Vagina (tissue), 2 donors: ENCODE data around the gene FTCDNL1. TPM values are rescaled to one million over a fixed set of nuclear protein-coding genes. Genes with fewer than 3 reads are reported as not detected.

Experiments
- DNase-seq, 2 donors: peaks; one replicate each; pipeline ENCODE4 v3.0.0-alpha.2; 2017; ENCODE audit errors: extremely low spot score in 2 of 2
- H3K27ac ChIP-seq: fragments of 200-600 bp; sonication (generic); one replicate; pipeline ENCODE4 v1.5.1; 2019
- H3K27me3 ChIP-seq: fragments of 200-600 bp; sonication (generic); one replicate; pipeline ENCODE4 v1.5.1; 2019
- H3K36me3 ChIP-seq, 2 donors: fragments of 200-600 bp; sonication (generic); one replicate each; pipeline ENCODE4 v1.5.1; 2017 to 2019
- H3K4me1 ChIP-seq: fragments of 200-600 bp; sonication (generic); one replicate; pipeline ENCODE4 v1.5.1; 2019
- H3K4me3 ChIP-seq, 2 donors: fragments of 200-600 bp; sonication (generic); 1 replicate in 1 of 2; 2 replicates in 1 of 2; pipeline ENCODE4 v1.5.1; 2016 to 2019
- H3K9me3 ChIP-seq: fragments of 200-600 bp; sonication (generic); one replicate; pipeline ENCODE4 v1.5.1; 2019
- CTCF ChIP-seq, 3 experiments: fragments of 450-650 bp in 2 of 3; fragments of 200-600 bp in 1 of 3; sonication (generic) in 1 of 3; IDR thresholded peaks; one replicate each; pipeline ENCODE4 v1.5.1; 2017 to 2019; ENCODE audit warnings: antibody characterized with exemption in 3 of 3, mild to moderate bottlenecking in 2 of 3, moderate library complexity in 2 of 3
- POLR2A ChIP-seq, 2 donors: fragments of 450-650 bp; IDR thresholded peaks; one replicate each; pipeline ENCODE4 v1.6.1; 2017; ENCODE audit warnings: antibody characterized with exemption in 2 of 2, mild to moderate bottlenecking in 2 of 2, moderate library complexity in 2 of 2
- POLR2AphosphoS5 ChIP-seq, 2 donors: sonication (generic); formaldehyde crosslinking; IDR thresholded peaks; one replicate each; pipeline ENCODE4 v1.9.0; 2017; ENCODE audit warnings: antibody characterized with exemption in 2 of 2, mild to moderate bottlenecking in 2 of 2, low read depth in 1 of 2; ENCODE audit not compliant: insufficient read depth in 1 of 2
- intact Hi-C: fragments of 100-400 bp; cut with DNase I; formaldehyde crosslinking; loops from one replicate; pipeline ENCODE4 v1.15.1; 2023
- total RNA-seq: library from RNA; depleted of rRNA; stranded (reverse); fragments of >200 nt; gene quantifications from one replicate; pipeline ENCODE4 v1.2.3, GENCODE V29; 2016

The FTCDNL1 gene
- total RNA-seq, 1 donor from 2014 or later = 2.5 TPM

GRCh38 chr2:199734011-199734410 is 117.0 kb downstream of the FTCDNL1 start:
- H3K4me3 ChIP-seq = no peak overlapping the region

GRCh38 chr2:199727801-199728200 is 123.2 kb downstream of the FTCDNL1 start:
- Histone ChIP-seq H3K27me3 (no peaks in the 10 kb centered on the region), H3K4me1 (no peaks in the 10 kb centered on the region), H3K4me3 (no peak overlapping the region), H3K27ac (no peak overlapping the region), H3K36me3 (no peaks in the 10 kb centered on the region), H3K9me3 (no peaks in the 10 kb centered on the region)
- DNase-seq = no peak
- TF ChIP-seq CTCF (IDR thresholded peaks at IDR 0.05) = no peak
- no peak for TF ChIP-seq POLR2AphosphoS5 (IDR thresholded peaks at IDR 0.05; ENCODE audit: insufficient read depth in 1 of 2, low read depth in 1 of 2)
- TF ChIP-seq POLR2A (IDR thresholded peaks at IDR 0.05) = no peak
- intact Hi-C loops = no loop called here

More at GRCh38 chr2:199734011-199734410, 117.0 kb downstream of the FTCDNL1 start:
- peaks cover 11% of the 10 kb centered on the region for H3K4me1 ChIP-seq
- intact Hi-C loops = no loop called here
- TF ChIP-seq POLR2AphosphoS5 (IDR thresholded peaks at IDR 0.05; ENCODE audit: insufficient read depth in 1 of 2, low read depth in 1 of 2) (no peak), CTCF (IDR thresholded peaks at IDR 0.05) (no peak), POLR2A (IDR thresholded peaks at IDR 0.05) (no peak)
- H3K9me3 ChIP-seq = no peaks in the 10 kb centered on the region
- H3K27ac ChIP-seq = no peak overlapping the region
- DNase-seq = no peak
- no peaks in the 10 kb centered on the region for H3K36me3 ChIP-seq
- H3K27me3 ChIP-seq = no peaks in the 10 kb centered on the region

- no peak for TF ChIP-seq POLR2AphosphoS5 (IDR thresholded peaks at IDR 0.05; ENCODE audit: insufficient read depth in 1 of 2, low read depth in 1 of 2)
- Histone ChIP-seq H3K27ac (no peak overlapping the region), H3K4me3 (no peak overlapping the region), H3K27me3 (no peaks in the 10 kb centered on the region), H3K36me3 (no peaks in the 10 kb centered on the region), H3K9me3 (no peaks in the 10 kb centered on the region), H3K4me1 (no peaks in the 10 kb centered on the region)
- DNase-seq = no peak
- intact Hi-C loops = no loop called here
Observed at GRCh38 chr2:199727306-199727705, 123.7 kb downstream of the FTCDNL1 start.

- TF ChIP-seq POLR2A (IDR thresholded peaks at IDR 0.05) (no peak), CTCF (IDR thresholded peaks at IDR 0.05) (no peak), POLR2AphosphoS5 (IDR thresholded peaks at IDR 0.05; ENCODE audit: insufficient read depth in 1 of 2, low read depth in 1 of 2) (no peak)
- intact Hi-C loops = no loop called here
- Histone ChIP-seq H3K4me1 (no peaks in the 10 kb centered on the region), H3K36me3 (no peaks in the 10 kb centered on the region), H3K27me3 (no peaks in the 10 kb centered on the region), H3K9me3 (no peaks in the 10 kb centered on the region), H3K4me3 (no peak overlapping the region), H3K27ac (no peak overlapping the region)
- no peak for DNase-seq
Observed at GRCh38 chr2:199718074-199718473, 132.9 kb downstream of the FTCDNL1 start.

GRCh38 chr2:199717587-199717907 is 133.4 kb downstream of the FTCDNL1 start:
- Histone ChIP-seq H3K4me1 (no peaks in the 10 kb centered on the region), H3K27me3 (no peaks in the 10 kb centered on the region), H3K4me3 (no peak overlapping the region), H3K9me3 (no peaks in the 10 kb centered on the region), H3K36me3 (no peaks in the 10 kb centered on the region), H3K27ac (no peak overlapping the region)
- intact Hi-C loops = no loop called here
- TF ChIP-seq POLR2A (IDR thresholded peaks at IDR 0.05) = no peak
- TF ChIP-seq POLR2AphosphoS5 (IDR thresholded peaks at IDR 0.05; ENCODE audit: insufficient read depth in 1 of 2, low read depth in 1 of 2) = no peak
- no peak for TF ChIP-seq CTCF (IDR thresholded peaks at IDR 0.05)
- no peak for DNase-seq
